CD4-positive, alpha-beta T cell treated with Interleukin-17A for 1 hour (primary cell): ENCODE data around the gene ARMC9.
"Not testable (repeated sequence)": the region's sequence is repeated elsewhere in the genome, so short reads cannot be mapped to it uniquely, and the experiment has no call there.

ENCODE experiments used
- DNase-seq: peaks from one replicate; pipeline ENCODE4 v3.0.0-alpha.2; 2020

ARMC9 gene

GRCh38 chr2:231387904-231388724 is 189.7 kb downstream of the ARMC9 start:
- no peak for DNase-seq

GRCh38 chr2:231388725-231389346 is 190.4 kb downstream of the ARMC9 start:
- DNase-seq: no peak

GRCh38 chr2:231390667-231391066 is 192.2 kb downstream of the ARMC9 start:
- DNase-seq: no peak

- DNase-seq: no peak
Observed at GRCh38 chr2:231391981-231392380, 193.6 kb downstream of the ARMC9 start.

GRCh38 chr2:231392431-231393148 is 194.2 kb downstream of the ARMC9 start:
- no peak for DNase-seq

- DNase-seq: peak; percentile 40
Observed at GRCh38 chr2:231393149-231394131, 195.0 kb downstream of the ARMC9 start.

- no peak for DNase-seq
Observed at GRCh38 chr2:231394211-231395141, 196.0 kb downstream of the ARMC9 start.

GRCh38 chr2:231395188-231396057 is 197.0 kb downstream of the ARMC9 start, which contains the start of gene B3GNT7:
TSS of gene B3GNT7 (plus strand) at chr2:231395710. CDS start at chr2:231395804, 94 bp downstream.
- no peak for DNase-seq

- no peak for DNase-seq
Observed at GRCh38 chr2:231396058-231396821, 197.8 kb downstream of the ARMC9 start.

GRCh38 chr2:231397011-231397927 is 198.8 kb downstream of the ARMC9 start:
- DNase-seq: no peak

GRCh38 chr2:231397928-231398294 is 199.5 kb downstream of the ARMC9 start:
- DNase-seq: no peak

GRCh38 chr2:231398585-231398984 is 200.2 kb downstream of the ARMC9 start:
- DNase-seq: no peak

- DNase-seq: no peak
Observed at GRCh38 chr2:231399046-231399852, 200.8 kb downstream of the ARMC9 start.

- no peak for DNase-seq
Observed at GRCh38 chr2:231399853-231400680, 201.6 kb downstream of the ARMC9 start.

- DNase-seq: not testable (repeated sequence)
Observed at GRCh38 chr2:231400681-231401080, 202.2 kb downstream of the ARMC9 start.

- not testable (repeated sequence) for DNase-seq
Observed at GRCh38 chr2:231401101-231401500, 202.7 kb downstream of the ARMC9 start.
